Activated naive CD8-positive, alpha-beta T cell treated with anti-CD3 and anti-CD28 coated beads, Interleukin-2, amount 10 ng/mL, durations not matched to agents 7 days and 5 days (primary cell): Measurements from ENCODE around the gene LMAN2L. TPM values are rescaled to one million over a fixed set of nuclear protein-coding genes. Genes with fewer than 3 reads are reported as not detected.

Experiments used
- ATAC-seq: fragments of 150-1000 bp; cut with Tn5 transposase; one replicate; pipeline ENCODE4 v1.10.0; 2021; ENCODE audit warnings: low read depth, moderate library complexity
- POLR2A ChIA-PET: fragments of 350-600 bp; sonication (Branson Sonifier 250); formaldehyde crosslinking; loops from one replicate; lab custom pipeline; 2021; ENCODE audit warnings: antibody characterized with exemption; lab: Charles Lee
- DNase-seq: peaks from one replicate; pipeline ENCODE4 v3.0.0; 2021
- H3K27ac Mint-ChIP-seq: one replicate; pipeline ENCODE4 v1.8.0; 2022; ENCODE audit warnings: mild to moderate bottlenecking, mixed read lengths
- H3K27me3 Mint-ChIP-seq: one replicate; pipeline ENCODE4 v1.8.0; 2022; ENCODE audit warnings: mild to moderate bottlenecking, moderate library complexity, mixed read lengths
- H3K36me3 Mint-ChIP-seq: one replicate; pipeline ENCODE4 v1.8.0; 2021; ENCODE audit warnings: mild to moderate bottlenecking, mixed read lengths
- H3K4me1 Mint-ChIP-seq: one replicate; pipeline ENCODE4 v1.8.0; 2021; ENCODE audit warnings: mixed read lengths
- H3K4me3 Mint-ChIP-seq: one replicate; pipeline ENCODE4 v1.8.0; 2022; ENCODE audit warnings: mild to moderate bottlenecking, moderate library complexity, mixed read lengths
- H3K9me3 Mint-ChIP-seq: one replicate; pipeline ENCODE4 v1.8.0; 2021; ENCODE audit warnings: mixed read lengths
- total RNA-seq, 2 experiments: library from RNA; stranded (reverse); gene quantifications; one replicate each; pipeline ENCODE4 v1.2.3, GENCODE V29; 2021

Gene LMAN2L
- total RNA-seq, 2 experiments from 2014 or later = 7.2 to 7.3 TPM

DNA sequence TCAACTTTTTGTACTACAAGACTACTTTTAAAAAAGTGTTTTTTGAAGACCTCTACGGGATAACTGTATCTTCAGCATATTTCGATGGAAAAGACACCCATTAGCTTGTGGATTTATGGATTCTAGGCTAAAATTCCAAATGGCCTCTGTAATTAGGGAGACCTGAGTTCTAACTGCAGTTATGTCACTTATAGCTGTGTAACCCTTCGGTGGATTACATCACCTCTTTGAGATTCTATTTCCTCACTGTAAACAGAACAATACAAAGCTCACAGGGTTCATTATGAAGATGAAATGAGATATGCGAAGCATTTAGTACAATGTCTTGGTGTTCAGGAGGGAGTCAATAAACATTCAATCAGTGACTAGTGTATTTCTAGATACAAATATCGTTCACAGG lies 24.2 kb downstream of the LMAN2L start:
- Mint-ChIP-seq H3K36me3 (peaks cover 5% of the 10 kb centered on the region), H3K27me3 (no peaks in the 10 kb centered on the region), H3K4me3 (no peak overlapping the region), H3K27ac (no peak overlapping the region), H3K4me1 (no peaks in the 10 kb centered on the region), H3K9me3 (no peaks in the 10 kb centered on the region)
- POLR2A ChIA-PET = no interaction called here
- DNase-seq (no peak), ATAC-seq (no peak)

DNA sequence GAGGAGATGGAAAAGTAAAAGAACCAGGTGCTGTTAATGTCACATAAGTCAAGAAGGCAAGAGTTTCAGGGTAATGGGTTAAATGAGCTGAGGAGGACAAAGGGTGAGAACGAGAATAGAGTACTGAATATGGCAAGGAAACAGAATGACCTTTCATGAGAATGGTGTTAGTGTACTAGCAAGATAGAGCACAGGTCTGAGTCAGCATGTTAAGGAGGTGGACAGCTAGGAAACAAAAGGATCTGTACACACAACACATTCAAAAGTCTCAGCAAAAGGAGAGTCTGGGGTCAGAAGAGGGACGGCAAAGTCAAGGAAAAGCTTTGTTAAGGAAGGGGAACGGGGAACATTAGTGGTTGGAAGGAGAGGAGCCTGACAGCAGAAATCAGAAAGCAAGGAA lies 28.9 kb downstream of the LMAN2L start:
- Mint-ChIP-seq H3K27me3 (no peaks in the 10 kb centered on the region), H3K4me3 (no peak overlapping the region), H3K9me3 (no peaks in the 10 kb centered on the region), H3K36me3 (peaks cover 13% of the 10 kb centered on the region), H3K27ac (peak overlapping the region; percentile 8), H3K4me1 (no peaks in the 10 kb centered on the region)
- no peak for ATAC-seq
- DNase-seq = no peak
- POLR2A ChIA-PET = no interaction called here

DNA sequence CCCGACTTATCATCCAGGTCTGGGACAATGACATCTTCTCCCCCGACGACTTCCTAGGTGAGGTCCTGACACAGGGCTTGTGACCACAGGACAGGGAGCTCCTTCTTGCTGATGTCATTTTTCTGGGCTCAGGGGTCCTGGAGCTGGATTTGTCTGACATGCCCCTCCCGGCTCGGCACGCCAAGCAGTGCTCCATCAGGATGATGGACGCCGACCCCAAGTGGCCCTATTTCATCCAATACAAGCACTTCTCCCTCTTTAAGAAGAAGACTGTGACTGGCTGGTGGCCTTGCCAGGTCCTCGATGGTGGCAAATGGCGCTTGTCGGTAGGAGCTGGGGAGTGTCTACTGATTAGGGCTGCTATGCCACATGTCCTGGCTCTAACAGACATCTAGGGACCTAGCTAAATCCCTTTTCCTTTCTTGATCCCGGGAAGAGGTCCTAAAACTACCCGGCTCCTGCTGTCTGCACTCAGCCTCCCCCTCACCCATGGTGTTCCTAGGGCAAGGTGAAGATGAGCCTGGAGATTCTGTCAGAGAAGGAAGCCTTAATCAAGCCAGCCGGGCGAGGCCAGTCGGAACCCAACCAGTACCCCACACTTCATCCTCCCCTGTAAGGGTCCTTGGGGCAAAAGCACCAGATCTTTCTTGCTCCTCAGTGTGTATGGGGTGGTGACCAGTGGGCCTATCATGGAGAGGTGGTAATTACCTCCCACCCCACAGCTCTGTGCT lies 36.7 kb downstream of the LMAN2L start:
- no peak overlapping the region for H3K4me3 Mint-ChIP-seq
- DNase-seq (peak; percentile 21), ATAC-seq (no peak)
- H3K4me1 Mint-ChIP-seq = no peaks in the 10 kb centered on the region
- peaks cover 7% of the 10 kb centered on the region for H3K36me3 Mint-ChIP-seq
- H3K9me3 Mint-ChIP-seq = no peaks in the 10 kb centered on the region
- no peaks in the 10 kb centered on the region for H3K27me3 Mint-ChIP-seq
- no peak overlapping the region for H3K27ac Mint-ChIP-seq
- POLR2A ChIA-PET = no interaction called here

DNA sequence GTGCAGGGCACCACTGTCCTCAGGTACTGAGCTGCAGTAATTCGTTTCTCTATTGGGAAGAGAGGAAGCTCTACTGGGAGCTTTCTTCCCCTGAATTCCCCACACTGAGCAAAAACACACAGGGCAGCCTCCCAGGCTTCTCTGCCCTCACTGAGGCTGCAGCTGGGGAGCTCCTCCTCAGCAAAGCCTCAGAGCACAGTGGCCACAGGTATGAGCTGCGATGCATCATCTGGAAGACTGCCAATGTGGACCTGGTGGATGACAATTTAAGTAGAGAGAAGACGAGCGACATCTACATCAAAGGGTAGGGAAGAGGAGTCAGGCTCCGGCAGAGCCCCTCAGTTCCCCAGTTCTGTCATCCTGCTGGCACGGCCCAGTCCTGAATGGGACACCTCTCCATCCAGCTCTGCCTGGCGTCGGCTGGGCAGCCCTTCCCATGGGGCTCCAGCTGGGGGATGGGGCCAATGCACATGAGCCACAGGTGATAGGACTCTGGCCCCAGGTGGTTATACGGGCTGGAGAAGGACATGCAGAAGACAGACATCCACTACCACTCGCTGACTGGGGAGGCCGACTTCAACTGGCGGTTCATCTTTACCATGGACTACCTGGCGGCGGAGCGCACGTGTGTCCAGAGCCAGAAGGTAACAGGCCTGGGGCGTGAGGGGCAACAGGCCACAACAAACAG lies 37.6 kb downstream of the LMAN2L start:
- no peak overlapping the region for H3K27ac Mint-ChIP-seq
- peaks cover 7% of the 10 kb centered on the region for H3K36me3 Mint-ChIP-seq
- ATAC-seq (no peak), DNase-seq (peak; percentile 10)
- POLR2A ChIA-PET = no interaction called here
- H3K9me3 Mint-ChIP-seq = no peaks in the 10 kb centered on the region
- no peak overlapping the region for H3K4me3 Mint-ChIP-seq
- H3K4me1 Mint-ChIP-seq = no peaks in the 10 kb centered on the region
- H3K27me3 Mint-ChIP-seq = no peaks in the 10 kb centered on the region

DNA sequence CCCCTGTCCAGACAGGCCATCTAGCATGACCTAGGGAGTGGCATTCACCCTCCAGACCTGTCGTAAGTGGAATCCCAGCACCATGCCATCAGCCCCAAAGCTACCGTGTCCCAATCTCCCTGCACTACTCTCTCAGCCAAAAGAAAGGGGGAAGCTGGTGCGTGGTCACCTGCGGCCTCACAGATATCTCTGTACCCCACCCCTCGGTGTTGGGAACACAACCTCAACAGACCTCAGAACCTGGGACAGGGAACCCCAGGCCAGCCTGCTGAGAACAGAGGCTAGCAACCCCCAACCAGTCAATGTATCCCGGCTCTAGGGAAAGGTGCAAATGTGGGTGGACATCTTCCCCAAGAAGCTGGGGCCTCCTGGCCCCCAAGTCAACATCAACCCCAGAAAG lies 38.2 kb downstream of the LMAN2L start:
- Mint-ChIP-seq H3K36me3 (peaks cover 3% of the 10 kb centered on the region), H3K27ac (no peak overlapping the region), H3K4me3 (no peak overlapping the region), H3K9me3 (no peaks in the 10 kb centered on the region), H3K4me1 (no peaks in the 10 kb centered on the region), H3K27me3 (no peaks in the 10 kb centered on the region)
- DNase-seq (no peak), ATAC-seq (no peak)
- POLR2A ChIA-PET = no interaction called here

DNA sequence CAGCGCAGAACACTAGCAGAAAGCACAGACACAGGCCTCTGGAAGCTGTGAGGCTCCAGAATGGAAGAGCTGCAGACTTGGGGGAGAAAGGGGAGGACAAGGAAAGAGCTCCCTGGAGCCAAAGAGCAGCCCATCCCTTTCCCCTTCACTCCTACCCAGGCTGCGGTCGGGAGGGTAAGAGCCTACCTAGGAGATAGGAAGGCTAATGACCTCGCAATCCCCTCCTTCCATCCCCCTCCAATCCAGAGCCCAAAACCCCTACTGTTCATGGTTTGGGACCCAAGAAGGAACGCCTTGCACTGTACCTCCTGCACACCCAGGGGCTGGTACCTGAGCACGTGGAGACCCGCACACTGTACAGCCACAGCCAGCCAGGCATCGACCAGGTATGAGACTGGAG lies 39.8 kb downstream of the LMAN2L start:
- Mint-ChIP-seq H3K27ac (no peak overlapping the region), H3K4me1 (no peaks in the 10 kb centered on the region), H3K9me3 (no peaks in the 10 kb centered on the region), H3K27me3 (no peaks in the 10 kb centered on the region), H3K4me3 (no peak overlapping the region), H3K36me3 (no peaks in the 10 kb centered on the region)
- ATAC-seq (no peak), DNase-seq (peak; percentile 20)
- POLR2A ChIA-PET = no interaction called here

DNA sequence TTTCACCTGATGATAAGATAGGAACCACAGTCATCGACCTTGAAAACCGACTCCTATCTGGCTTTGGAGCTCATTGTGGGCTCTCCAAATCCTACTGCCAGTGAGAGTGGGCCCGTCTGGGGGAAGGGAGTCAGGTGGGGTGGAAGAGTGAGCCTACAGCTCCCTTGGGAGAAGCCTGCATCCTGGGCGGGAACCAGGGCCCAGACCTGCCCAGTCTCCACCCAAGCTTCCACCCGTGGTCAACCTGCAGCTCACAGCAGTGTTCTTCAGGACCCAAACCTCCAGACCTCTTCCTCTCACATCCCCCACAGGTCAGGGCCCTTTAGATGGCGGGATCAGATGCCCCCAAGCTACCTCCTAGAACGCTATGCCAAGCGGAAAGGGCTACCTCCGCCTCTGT lies 40.2 kb downstream of the LMAN2L start:
- no peaks in the 10 kb centered on the region for H3K9me3 Mint-ChIP-seq
- ATAC-seq (no peak), DNase-seq (peak; percentile 9)
- H3K4me3 Mint-ChIP-seq = no peak overlapping the region
- H3K27ac Mint-ChIP-seq = no peak overlapping the region
- H3K36me3 Mint-ChIP-seq = no peaks in the 10 kb centered on the region
- POLR2A ChIA-PET = no interaction called here
- no peaks in the 10 kb centered on the region for H3K4me1 Mint-ChIP-seq
- H3K27me3 Mint-ChIP-seq = no peaks in the 10 kb centered on the region

DNA sequence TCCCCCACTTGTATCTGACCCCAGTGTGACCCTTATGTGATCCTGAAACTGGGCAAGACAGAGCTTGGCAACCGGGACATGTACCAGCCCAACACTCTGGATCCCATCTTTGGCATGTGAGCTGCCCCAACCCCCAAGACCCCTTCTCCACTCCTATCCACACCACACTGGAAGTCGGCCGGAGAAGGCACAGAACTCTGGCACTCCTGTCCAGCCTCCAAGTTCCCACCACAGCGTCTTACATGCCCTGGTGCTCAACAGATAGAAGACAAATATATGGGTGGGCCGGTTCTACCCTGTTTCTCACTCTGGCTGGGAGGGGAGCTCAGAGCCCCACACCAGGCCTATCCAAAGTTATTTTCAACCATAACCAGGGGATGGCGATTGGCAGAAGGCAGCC lies 40.8 kb downstream of the LMAN2L start:
- no peak overlapping the region for H3K4me3 Mint-ChIP-seq
- no peaks in the 10 kb centered on the region for H3K4me1 Mint-ChIP-seq
- DNase-seq (no peak), ATAC-seq (no peak)
- no peaks in the 10 kb centered on the region for H3K9me3 Mint-ChIP-seq
- no peak overlapping the region for H3K27ac Mint-ChIP-seq
- POLR2A ChIA-PET = no interaction called here
- H3K36me3 Mint-ChIP-seq = no peaks in the 10 kb centered on the region
- H3K27me3 Mint-ChIP-seq = no peaks in the 10 kb centered on the region

DNA sequence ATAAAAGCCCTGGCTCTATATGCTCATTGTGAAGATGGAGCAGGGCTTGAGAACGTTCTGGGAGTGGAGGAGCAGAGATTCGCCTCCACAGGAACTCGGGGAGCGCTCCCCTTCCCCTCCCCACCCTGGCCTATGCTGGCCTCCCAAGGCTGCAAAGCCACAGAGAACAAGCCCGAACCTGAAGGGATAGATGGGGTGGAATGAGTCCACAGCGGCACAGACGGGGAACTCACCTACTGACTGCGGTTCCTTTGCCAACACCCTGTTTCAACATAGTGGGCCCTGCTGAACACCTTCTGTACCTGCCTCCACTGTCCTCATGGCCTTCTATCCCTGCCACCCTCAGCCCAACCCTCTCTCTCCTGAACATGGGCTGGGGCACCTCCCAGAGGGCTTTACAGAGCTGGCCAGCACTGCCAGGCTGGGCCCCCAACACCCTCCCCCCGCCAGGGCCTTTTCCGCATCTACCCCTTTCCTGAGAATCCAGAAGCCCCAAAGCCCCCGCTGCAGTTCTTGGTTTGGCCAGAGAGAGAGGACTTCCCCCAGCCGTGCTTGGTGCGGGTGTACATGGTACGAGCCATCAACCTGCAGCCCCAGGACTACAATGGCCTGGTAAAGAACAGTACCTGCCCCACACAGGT lies 41.5 kb downstream of the LMAN2L start:
- POLR2A ChIA-PET = no interaction called here
- no peak for DNase-seq
- Mint-ChIP-seq H3K36me3 (no peaks in the 10 kb centered on the region), H3K27ac (no peak overlapping the region), H3K27me3 (no peaks in the 10 kb centered on the region), H3K9me3 (no peaks in the 10 kb centered on the region), H3K4me3 (no peak overlapping the region), H3K4me1 (no peaks in the 10 kb centered on the region)
- no peak for ATAC-seq

DNA sequence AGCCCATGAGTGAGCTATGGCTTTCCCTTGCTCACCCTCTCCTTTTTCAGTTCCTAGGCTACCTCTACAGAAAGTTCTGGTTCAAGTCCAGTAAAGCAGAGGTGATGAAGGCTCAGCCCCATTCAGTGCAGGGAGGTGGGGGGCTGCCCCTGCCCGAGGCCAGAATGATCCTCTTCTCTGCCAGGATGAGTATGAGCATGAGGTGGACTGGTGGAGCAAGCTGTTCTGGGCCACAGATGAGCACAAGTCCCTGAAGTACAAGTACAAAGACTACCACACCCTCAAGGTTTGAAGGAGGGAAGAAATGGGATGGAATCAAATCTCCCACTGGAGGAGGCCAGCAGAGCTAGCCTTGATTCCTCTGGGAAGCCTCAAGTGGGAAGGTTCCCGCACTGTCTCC lies 42.4 kb downstream of the LMAN2L start:
- Mint-ChIP-seq H3K36me3 (no peaks in the 10 kb centered on the region), H3K27ac (no peak overlapping the region)

DNA sequence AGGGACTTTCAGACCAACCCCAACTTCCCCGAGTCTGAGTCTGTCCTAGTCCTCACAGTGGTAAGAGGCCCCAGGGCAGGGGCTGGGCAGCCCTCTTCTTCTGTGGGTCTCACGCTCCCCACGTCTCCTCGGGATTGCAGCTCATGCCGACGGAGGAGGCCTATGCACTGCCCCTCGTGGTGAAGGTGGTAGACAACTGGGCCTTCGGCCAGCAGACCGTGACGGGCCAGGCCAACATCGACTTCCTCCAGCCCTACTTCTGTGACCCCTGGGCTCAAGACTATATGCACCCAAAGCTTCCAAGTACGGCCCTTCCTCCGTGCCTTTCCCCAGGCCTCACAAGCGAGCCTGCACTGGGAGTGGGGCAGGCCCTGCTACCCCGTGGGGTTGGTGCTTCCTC lies 44.3 kb downstream of the LMAN2L start:
- POLR2A ChIA-PET = no interaction called here
- Mint-ChIP-seq H3K36me3 (no peaks in the 10 kb centered on the region), H3K4me1 (no peaks in the 10 kb centered on the region), H3K9me3 (no peaks in the 10 kb centered on the region), H3K4me3 (no peak overlapping the region), H3K27me3 (no peaks in the 10 kb centered on the region), H3K27ac (no peak overlapping the region)
- no peak for ATAC-seq
- DNase-seq = no peak

More for the DNA sequence above, 42.4 kb downstream of the LMAN2L start:
- POLR2A ChIA-PET = no interaction called here
- H3K4me3 Mint-ChIP-seq = no peak overlapping the region
- no peak for ATAC-seq
- H3K9me3 Mint-ChIP-seq = no peaks in the 10 kb centered on the region
- no peak for DNase-seq
- H3K27me3 Mint-ChIP-seq = no peaks in the 10 kb centered on the region
- H3K4me1 Mint-ChIP-seq = no peaks in the 10 kb centered on the region

DNA sequence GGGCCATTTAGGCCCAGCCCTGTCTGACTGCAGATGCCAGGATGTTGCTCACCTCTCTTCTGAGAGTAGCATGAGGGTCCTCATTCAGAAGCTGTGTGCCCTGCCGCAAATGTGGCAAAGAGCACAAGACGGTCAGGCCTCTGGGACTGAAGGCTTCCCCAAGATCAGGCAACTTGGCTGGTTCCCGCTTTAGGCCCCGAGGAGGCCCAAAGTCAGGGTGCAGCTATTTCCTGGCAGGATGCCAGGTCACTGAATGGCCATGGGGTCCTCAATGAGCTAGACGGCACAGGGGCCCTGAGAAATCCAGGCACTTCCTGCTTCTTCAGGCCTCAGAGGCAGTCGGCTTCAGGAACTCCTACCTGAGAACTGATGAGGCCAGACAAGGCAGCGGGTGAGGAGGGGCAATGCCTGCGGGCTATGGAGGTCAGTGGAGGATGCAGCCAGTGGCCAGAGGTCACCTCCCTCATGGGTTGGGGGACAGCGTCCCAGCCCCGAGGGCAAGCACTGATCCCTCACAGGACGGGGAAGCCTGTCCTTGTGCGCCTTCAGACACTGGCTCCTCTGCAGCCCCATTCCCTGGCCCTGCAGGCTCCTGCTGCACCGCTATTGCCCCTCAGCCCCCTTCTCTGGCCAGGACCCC lies 44.9 kb downstream of the LMAN2L start:
- no peak overlapping the region for H3K4me3 Mint-ChIP-seq
- ATAC-seq (no peak), DNase-seq (peak; percentile 24)
- no peak overlapping the region for H3K27ac Mint-ChIP-seq
- no peaks in the 10 kb centered on the region for H3K36me3 Mint-ChIP-seq
- no peaks in the 10 kb centered on the region for H3K27me3 Mint-ChIP-seq
- POLR2A ChIA-PET = no interaction called here
- H3K9me3 Mint-ChIP-seq = no peaks in the 10 kb centered on the region
- no peaks in the 10 kb centered on the region for H3K4me1 Mint-ChIP-seq

DNA sequence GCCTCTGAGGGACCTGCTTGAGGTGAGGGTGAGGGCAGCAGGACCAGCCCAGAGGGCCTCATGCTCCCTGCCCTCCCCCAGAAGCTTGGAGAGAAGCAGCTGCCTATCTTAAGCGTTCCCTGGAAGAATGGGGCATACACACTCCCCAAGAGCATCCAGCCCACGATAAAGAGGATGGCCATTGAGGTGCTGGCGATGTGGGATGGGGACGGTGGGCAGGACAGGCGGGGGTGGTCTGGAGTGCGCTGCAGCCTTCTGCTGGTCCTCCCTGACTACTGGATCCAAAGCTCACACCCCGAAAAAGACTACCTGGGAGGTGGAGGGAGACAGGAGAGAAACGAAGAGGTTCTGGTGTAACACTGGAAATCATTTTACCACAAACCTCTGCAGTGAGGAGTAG lies 45.6 kb downstream of the LMAN2L start:
- Mint-ChIP-seq H3K9me3 (no peaks in the 10 kb centered on the region), H3K4me3 (no peak overlapping the region), H3K27ac (peak overlapping the region; percentile 46), H3K4me1 (no peaks in the 10 kb centered on the region), H3K27me3 (no peaks in the 10 kb centered on the region), H3K36me3 (no peaks in the 10 kb centered on the region)
- ATAC-seq (no peak), DNase-seq (peak; percentile 10)
- POLR2A ChIA-PET = no interaction called here
